ENCODE data around the gene PDE11A.

PDE11A gene

GRCh38 chr2:178075006-178075326 lies 2.4 kb upstream of the PDE11A start:
- ATAC-seq: no peak
- TF ChIP-seq BACH2 (CRISPR knock-in tag; IDR thresholded peaks at IDR 0.05; ENCODE audit: borderline replicate concordance) (no peak), ZFP30 (CRISPR knock-in tag; IDR thresholded peaks at IDR 0.05) (no peak), ZNF70 (CRISPR knock-in tag; IDR thresholded peaks at IDR 0.05) (no peak), ARNTL (CRISPR knock-in tag; IDR thresholded peaks at IDR 0.05; ENCODE audit: borderline replicate concordance, low read depth) (no peak), CSRNP3 (CRISPR knock-in tag; IDR thresholded peaks at IDR 0.05) (no peak), CSDC2 (CRISPR knock-in tag; IDR thresholded peaks at IDR 0.05) (no peak), TCF4 (CRISPR knock-in tag; IDR thresholded peaks at IDR 0.05; ENCODE audit: borderline replicate concordance) (no peak; the same call in 1 of the 2 replicates), OSR1 (CRISPR knock-in tag; IDR thresholded peaks at IDR 0.05) (no peak), ZNF8 (CRISPR knock-in tag; IDR thresholded peaks at IDR 0.05) (peak; percentile 37; the same call in 1 of the 2 replicates), ISL1 (CRISPR knock-in tag; IDR thresholded peaks at IDR 0.05) (peak; percentile 62; the same call in 1 of the 2 replicates), RARB (CRISPR knock-in tag; IDR thresholded peaks at IDR 0.05) (no peak)

- ATAC-seq: peak; percentile 9; the same call in 1 of the 3 replicates
- TF ChIP-seq ZFP30 (CRISPR knock-in tag; IDR thresholded peaks at IDR 0.05) (no peak), ZNF8 (CRISPR knock-in tag; IDR thresholded peaks at IDR 0.05) (no peak), TOX (CRISPR knock-in tag; IDR thresholded peaks at IDR 0.05; ENCODE audit: borderline replicate concordance) (no peak), ZNF565 (CRISPR knock-in tag; conservative IDR thresholded peaks at IDR 0.05; ENCODE audit: low read depth) (no peak), TCF4 (CRISPR knock-in tag; IDR thresholded peaks at IDR 0.05; ENCODE audit: borderline replicate concordance) (0 out of 2 replicates have a peak, but pooled peaks have one; percentile 54), CSRNP3 (CRISPR knock-in tag; IDR thresholded peaks at IDR 0.05) (no peak), TSHZ2 (CRISPR knock-in tag; IDR thresholded peaks at IDR 0.05) (no peak)
Observed at GRCh38 chr2:178074123-178075005, 1.8 kb upstream of the PDE11A start.

- no peak; the same call in 2 of the 3 replicates for ATAC-seq
Observed at GRCh38 chr2:178072000-178072382, 586 bp downstream of the PDE11A start.

GRCh38 chr2:178070824-178071223 lies 1.8 kb downstream of the PDE11A start:
- no peak for TF ChIP-seq SNAI2 (CRISPR knock-in tag; IDR thresholded peaks at IDR 0.05)
- TF ChIP-seq CREB5 (CRISPR knock-in tag; IDR thresholded peaks at IDR 0.05; ENCODE audit: low read depth): no peak
- TF ChIP-seq BACH2 (CRISPR knock-in tag; IDR thresholded peaks at IDR 0.05; ENCODE audit: borderline replicate concordance): no peak
- no peak for TF ChIP-seq ZFP3 (CRISPR knock-in tag; IDR thresholded peaks at IDR 0.05)
- ATAC-seq: no peak

More at GRCh38 chr2:178072000-178072382, 586 bp downstream of the PDE11A start:
- no peak for TF ChIP-seq TCF4 (CRISPR knock-in tag; IDR thresholded peaks at IDR 0.05; ENCODE audit: borderline replicate concordance)
- TF ChIP-seq RARB (CRISPR knock-in tag; IDR thresholded peaks at IDR 0.05): no peak
- no peak for TF ChIP-seq CSRNP3 (CRISPR knock-in tag; IDR thresholded peaks at IDR 0.05)
- TF ChIP-seq PPARA (CRISPR knock-in tag; IDR thresholded peaks at IDR 0.05; ENCODE audit: borderline replicate concordance): no peak
- no peak for TF ChIP-seq ZC3H10 (CRISPR knock-in tag; IDR thresholded peaks at IDR 0.05)
